D721Med (cell line): ENCODE results near the gene RBM26.

Source experiments
- DNase-seq: peaks from one replicate; pipeline ENCODE4 v3.0.0; 2011; ENCODE audit warnings: low spot score; ENCODE audit not compliant: insufficient read length
- FAIRE-seq: peaks from 2 replicates; lab custom pipeline; 2011; peaks lifted over from hg19 to GRCh38; lab: Jason Lieb, UNC
- CTCF ChIP-seq: IDR thresholded peaks from 2 replicates; pipeline ENCODE4 v1.5.1; 2012; ENCODE audit warnings: mild to moderate bottlenecking, control low read depth; ENCODE audit not compliant: insufficient read depth; ENCODE audit errors: missing control alignments

The RBM26 gene

GRCh38 chr13:79447141-79447540 lies 41.1 kb upstream of the RBM26 start:
- no peak for TF ChIP-seq CTCF
- no peak for DNase-seq
- no peak for FAIRE-seq

GRCh38 chr13:79445968-79446645 lies 40.1 kb upstream of the RBM26 start:
- FAIRE-seq: no peak
- DNase-seq: no peak
- TF ChIP-seq CTCF: no peak

- FAIRE-seq: no peak
- DNase-seq: no peak
- TF ChIP-seq CTCF: no peak
Observed at GRCh38 chr13:79442706-79443105, 36.7 kb upstream of the RBM26 start.

GRCh38 chr13:79442221-79442620 lies 36.2 kb upstream of the RBM26 start:
- FAIRE-seq: no peak
- no peak for TF ChIP-seq CTCF
- no peak for DNase-seq

GRCh38 chr13:79440958-79441528 lies 35.0 kb upstream of the RBM26 start:
- FAIRE-seq (no peak), DNase-seq (no peak)
- no peak for TF ChIP-seq CTCF

- FAIRE-seq (no peak), DNase-seq (no peak)
- TF ChIP-seq CTCF: no peak
Observed at GRCh38 chr13:79439275-79439674, 33.2 kb upstream of the RBM26 start.

- TF ChIP-seq CTCF: no peak
- DNase-seq (no peak), FAIRE-seq (no peak)
Observed at GRCh38 chr13:79435561-79435990, 29.5 kb upstream of the RBM26 start.
